ENCODE results near the gene MRPS23. TPM values are rescaled to one million over a fixed set of nuclear protein-coding genes. Genes with fewer than 3 reads are reported as not detected.

MRPS23 gene
- total RNA-seq, 1 donor from 2014 or later, result 86.3 TPM

DNA sequence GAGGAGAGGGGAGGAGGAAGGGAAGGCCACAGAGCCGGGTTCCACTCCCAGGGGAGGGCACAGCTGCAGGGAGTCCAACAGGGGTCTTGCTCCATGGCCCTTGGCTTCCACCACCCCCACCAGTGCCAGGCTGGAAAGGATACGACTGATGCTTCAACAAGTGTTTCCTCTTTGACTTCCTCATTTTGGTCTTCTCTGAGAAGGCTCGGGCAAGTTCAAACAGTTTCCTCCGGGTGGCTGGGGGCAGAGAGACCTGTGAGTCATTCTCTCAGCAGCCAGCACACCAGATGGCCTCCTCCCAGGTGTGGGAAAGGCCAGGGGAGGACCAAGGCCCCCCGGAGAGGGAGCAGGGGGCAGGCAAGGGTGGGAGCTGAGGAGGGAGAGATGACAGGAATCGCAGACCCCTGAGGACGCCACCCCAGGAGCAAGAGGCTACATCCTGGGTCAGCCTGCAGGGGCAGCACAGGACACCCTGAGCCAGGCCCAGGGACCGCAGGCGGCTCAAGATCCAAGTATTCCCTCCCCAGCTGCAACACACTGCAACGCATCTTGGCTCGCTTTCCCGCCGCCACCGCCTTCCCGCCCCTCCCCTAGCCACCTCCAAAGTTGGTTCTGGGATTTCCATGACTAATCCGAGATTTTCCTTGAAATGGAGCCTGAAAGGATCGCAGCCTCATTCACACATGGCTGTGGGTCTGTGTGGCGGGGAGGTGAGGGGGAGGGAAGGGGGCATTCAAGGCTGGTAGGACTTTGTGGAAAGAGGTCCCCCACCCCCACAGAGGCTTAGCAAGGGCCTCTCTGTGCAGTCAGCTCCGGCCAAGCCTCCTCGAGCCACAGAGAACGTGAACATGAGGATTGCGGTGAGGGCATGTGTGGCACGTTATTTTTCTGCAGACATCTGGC lies 18.4 kb upstream of the MRPS23 start:
- ATAC-seq (peak; percentile 86), DNase-seq (peak; percentile 86)
- intact Hi-C loops (cut with micrococcal nuclease), result no loop called here

DNA sequence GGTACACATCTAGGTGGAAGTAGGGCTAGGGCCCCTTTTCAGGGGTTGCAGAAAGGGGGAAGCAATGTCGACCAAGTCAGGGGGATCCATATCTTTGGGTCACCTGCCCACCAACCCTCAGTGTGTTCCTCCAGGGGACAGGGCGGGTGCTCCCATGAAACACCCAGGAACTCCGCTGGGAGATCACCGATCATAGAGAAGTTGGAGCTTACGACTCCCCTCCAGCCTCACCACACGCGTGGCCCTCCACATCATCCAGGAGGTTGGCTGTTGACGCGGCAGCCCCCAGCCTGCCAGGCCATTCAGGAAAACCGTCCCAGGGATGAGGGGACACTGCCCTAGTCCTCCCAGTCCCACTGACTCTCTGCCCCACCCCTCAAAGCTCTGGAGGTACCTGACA lies 17.3 kb upstream of the MRPS23 start:
- DNase-seq (no peak), ATAC-seq (no peak)
- intact Hi-C loops (cut with micrococcal nuclease), result no loop called here

DNA sequence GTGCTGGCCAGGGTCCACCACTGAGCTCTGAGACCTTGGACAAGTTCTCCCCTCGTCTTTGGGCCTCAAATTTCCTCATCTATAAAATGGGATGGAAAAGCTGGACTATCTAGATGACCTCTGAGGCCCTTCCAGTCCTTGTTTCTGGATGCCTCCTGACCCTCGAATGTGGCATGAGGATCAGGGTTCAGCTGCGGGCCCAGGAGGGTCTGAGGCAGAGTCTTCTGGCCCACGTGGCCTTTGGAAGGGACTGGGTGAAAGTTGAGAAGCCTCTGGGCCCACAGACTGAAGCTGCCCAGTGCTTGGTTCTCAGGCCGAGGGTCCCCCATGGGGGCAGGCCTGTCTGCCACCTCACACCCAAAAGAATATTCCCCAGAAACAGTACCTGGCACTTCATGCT lies 16.9 kb upstream of the MRPS23 start:
- DNase-seq, result no peak
- intact Hi-C loops (cut with micrococcal nuclease), result no loop called here
- ATAC-seq, result no peak

DNA sequence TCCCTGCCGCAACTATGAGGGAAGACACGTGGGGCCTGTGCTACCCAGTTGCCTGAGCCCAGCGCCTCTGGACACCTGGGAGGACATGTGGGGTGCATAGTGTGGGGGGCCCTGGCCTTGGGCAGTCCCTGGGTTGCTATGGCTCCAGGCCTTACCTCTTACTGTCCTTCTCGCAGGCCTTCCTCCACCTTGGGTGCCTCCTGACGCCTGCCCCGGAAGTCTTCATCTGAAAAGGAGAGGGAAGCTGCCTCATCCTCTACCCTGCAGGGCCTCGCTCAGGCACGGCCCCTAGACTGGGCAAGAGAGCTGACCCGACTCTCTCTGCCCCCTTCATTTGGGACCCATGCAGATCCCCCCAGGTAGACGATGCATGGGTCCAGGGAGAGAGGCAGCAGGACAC lies 16.5 kb upstream of the MRPS23 start:
- DNase-seq, result no peak
- ATAC-seq, result no peak
- intact Hi-C loops (cut with micrococcal nuclease), result no loop called here

DNA sequence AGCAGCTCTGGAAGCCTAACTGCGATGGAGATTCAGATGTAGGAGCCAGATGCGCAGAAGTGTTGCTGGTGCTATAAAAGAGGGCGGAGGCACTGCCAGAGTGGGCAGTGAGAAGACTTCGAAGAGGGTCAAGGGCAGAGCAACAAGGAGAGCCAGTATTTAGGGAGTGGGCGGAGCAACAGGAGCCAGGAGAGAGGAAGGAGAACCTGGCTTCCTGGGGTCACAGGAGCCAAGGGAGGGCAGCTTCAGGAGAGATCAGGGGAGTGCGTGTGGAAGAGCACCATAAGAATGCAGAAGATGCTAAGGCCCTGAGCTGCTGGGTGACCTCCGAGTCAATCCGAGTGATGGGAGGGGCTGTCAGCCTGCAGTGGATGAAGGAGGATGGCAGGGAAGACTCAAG lies 14.4 kb upstream of the MRPS23 start:
- no peak for DNase-seq
- no peak for ATAC-seq
- intact Hi-C loops (cut with micrococcal nuclease), result no loop called here

DNA sequence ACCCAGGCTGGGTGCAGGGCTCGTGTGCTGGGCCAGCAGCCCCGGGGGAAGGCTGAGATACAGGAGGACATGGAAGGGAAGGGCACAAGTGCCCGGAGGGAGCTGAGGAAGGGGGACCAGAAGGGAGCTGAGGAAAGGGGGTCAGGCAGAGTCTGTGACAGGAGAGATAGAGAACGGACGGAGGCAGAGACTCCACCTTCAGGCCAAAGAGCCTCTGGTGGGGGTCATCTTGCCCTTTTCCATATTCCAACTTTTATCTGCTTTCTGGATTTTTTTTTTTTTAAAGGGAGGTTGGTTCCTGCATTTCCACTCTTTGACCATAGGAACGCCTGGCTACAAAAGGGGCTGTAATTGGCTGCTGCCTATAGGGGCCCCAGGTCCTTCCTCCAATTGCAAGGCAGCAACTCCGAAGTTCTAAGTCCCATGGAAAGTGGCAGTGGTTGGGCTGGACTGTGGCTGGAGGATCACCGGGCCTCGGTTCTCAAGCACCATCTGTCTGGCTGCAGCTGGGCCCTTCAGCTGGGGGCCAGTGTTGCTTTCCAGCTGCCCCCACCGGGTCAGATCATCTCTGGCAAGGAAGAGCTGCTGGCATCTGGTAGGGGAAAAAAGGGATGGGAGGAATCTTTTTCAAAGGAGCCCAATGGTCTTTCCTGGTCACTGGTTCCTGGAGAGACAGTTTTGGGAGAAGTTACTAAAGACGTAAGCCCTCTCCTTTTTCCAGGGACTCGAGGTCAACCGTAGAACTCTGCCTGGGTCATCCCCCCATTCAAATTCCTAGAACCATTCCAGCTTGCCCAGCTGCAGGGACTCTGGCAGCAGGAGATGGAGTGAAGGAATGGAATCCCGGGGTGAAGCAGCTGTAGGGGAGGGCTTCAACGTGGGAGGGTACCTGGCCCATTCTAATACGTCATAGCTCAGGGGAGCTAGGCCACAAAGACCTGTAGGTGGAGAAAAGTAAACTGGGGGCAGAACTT lies 13.1 kb upstream of the MRPS23 start:
- no peak for ATAC-seq
- intact Hi-C loops (cut with micrococcal nuclease), result no loop called here
- no peak for DNase-seq

DNA sequence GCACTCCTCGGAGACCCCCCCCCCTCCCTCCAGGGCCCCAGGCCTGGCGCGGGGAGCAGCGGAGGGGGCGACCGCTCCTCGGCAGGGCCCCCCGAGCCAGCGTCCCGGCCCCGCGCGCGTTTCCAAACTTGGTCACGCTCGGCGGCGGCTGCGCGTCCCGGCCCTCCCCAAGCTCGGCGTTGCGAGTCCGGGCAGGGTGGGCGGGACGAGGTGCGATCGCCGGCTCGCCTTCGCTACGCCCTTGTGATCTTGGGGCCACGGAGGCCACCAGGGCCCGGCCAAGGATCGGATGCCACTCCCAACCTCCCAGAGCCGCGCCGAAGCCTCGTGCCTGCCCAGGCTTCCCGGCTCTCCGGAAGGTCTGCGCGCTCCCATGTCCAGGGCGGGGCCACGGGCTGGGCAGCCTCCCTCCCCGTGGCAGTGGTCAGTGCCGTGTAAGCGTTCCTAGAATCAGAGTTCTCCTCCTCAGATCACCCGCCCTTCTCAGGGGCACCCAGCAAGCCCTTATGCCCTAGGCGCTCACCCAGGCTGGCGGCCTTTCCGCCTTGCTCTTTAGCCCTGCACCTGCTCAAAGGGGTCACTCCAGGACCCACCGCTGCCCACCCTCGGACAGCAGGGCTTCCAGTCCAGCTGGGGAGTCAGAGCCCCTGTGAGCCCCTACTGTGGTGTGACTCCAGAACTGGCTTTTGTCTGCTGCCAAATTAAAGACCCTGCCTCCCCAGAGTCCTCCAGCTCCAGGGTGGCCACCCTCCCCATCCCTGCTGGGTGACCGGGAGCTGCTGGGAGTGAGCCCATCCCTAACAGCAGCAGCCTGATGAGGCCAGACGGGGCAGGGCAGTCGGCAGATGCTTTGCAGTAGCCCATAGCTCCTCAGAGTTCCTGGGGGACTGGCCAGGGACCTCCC lies 12.2 kb upstream of the MRPS23 start:
- intact Hi-C loops (cut with micrococcal nuclease), result no loop called here
- peak; percentile 85 for DNase-seq
- ATAC-seq, result peak; percentile 83

DNA sequence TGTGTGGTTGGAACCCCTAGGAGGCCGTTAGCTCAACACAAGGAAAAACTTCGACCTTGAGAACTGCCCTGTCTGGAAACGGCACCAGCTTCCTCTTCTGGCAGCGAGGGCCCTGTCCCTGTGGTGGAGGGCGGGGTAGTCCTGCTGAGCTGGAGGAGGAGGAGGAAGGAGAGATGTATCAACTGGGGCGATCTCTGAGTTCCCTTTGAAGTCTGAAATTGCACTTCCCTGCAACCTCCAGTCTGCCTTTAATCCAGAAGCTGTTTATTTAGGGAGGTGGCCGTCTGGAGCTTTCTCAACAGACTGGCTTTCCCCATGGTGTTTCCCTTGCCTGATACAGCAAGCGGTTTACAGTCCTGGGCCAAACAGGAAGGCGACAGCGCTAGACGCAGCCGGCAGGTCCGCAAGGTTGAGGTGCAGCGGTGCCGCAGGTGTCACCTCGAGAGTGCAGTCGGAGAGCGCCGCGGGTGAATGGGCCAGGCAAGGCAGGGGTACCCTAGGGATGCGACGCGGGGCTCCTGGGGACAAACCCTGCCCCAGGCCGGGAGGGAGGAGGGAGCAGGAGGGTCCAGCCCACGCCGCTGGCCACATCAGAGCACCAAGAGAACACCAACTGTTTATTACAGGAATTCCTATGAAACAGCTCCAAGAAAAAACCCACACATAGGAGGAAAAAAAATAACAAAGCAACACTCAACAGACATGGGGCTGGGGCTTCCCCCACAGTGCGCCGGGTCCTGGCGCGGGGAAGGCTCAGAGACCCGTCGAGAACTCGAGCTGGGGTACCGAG lies 11.4 kb upstream of the MRPS23 start:
- intact Hi-C loops (cut with micrococcal nuclease), result no loop called here
- peak; percentile 52 for ATAC-seq
- peak; percentile 65 for DNase-seq

DNA sequence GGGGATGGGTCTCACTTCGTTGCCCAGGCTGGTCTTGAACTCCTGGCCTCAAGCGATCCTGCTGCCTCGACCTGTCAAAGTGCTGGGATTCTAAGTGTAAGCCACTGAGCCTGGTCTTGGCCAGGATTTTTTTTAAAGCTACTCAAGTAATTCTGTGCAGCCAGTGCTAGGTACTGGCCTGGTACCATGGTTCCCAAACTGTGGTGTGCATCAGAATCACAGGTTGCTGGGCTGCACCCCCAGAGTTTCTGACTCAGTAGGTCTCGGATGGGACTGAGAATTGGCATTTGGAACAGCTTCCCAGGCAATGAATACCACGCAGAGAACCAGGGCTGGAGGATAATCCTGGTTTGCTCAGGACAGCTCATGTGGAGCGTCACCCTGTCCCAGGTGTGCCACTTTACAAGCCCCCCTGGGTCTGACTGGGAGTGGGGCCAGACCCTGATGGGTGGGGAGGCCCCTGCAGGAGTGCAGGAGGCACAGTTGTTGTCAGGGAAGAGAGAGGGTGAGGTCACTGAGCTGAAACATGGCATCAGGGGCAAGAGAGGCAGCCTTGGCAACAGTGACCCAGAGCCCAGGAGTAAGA lies 10.7 kb upstream of the MRPS23 start:
- intact Hi-C loops (cut with micrococcal nuclease), result no loop called here
- ATAC-seq (no peak), DNase-seq (no peak)

DNA sequence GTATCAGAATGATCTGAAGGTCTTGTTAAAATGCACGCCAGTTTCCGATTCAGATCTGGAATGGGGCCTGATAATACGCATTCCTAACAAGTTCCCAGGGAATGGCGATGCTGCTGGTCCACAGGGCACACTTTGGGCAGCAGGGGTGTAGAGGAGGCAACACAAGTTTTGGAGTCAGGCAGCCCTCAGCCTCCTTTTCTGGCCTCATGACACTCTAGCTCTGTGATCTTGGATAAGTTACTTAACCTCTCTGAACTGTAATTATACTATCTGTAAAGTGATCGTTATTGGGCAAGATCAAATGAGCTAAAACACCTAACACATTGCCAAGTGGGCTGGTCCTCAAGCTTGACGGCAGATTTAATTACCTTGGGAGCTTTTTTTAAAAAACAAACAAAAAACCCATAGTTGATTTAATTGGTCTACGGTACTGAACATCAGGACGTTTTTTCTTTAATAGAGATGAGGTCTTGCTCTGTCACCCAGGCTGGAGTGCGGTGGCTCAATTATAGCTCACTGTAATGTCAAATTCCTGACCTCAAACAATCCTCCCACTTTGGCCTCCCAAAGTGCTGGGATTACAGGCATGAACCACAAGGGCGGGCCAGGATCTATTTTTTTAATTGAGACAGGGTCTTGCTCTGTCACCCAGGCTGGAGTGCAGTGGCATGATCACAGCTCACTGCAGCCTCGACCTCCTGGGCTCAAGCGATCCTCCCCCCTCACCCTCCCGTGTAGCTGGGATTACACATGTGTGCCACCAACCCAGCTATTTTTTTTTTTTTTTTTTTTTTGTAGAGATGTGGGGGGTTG lies 10.0 kb upstream of the MRPS23 start:
- no peak for ATAC-seq
- no peak for DNase-seq
- intact Hi-C loops (cut with micrococcal nuclease), result loop anchor here (2.0 to 10.0 kb wide), 2 partner anchors 137 to 255 kb away; no protein-coding TSS in a partner anchor

DNA sequence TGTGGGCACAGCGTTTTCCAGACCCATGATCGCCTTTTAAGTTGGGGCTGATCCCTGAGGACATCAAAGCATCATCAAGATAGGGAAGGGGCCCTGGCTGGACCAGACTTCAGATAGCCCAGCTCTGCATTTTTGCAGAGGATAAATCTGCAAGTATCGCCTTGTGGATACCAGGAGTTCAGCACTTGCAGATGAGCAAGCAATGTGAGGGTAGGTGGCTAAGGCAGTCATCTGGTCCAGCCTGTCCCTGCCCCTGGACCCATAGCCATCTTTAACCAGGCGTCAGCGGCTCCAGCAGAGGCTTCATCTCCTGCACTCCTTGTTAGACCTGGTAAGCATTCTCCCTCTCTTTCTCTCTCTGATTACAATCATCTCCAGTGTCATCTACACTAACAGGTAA lies 9.0 kb upstream of the MRPS23 start:
- DNase-seq (no peak), ATAC-seq (no peak)
- intact Hi-C loops (cut with micrococcal nuclease), result loop anchor here (2.0 to 10.0 kb wide), 2 partner anchors 138 to 256 kb away; no protein-coding TSS in a partner anchor

DNA sequence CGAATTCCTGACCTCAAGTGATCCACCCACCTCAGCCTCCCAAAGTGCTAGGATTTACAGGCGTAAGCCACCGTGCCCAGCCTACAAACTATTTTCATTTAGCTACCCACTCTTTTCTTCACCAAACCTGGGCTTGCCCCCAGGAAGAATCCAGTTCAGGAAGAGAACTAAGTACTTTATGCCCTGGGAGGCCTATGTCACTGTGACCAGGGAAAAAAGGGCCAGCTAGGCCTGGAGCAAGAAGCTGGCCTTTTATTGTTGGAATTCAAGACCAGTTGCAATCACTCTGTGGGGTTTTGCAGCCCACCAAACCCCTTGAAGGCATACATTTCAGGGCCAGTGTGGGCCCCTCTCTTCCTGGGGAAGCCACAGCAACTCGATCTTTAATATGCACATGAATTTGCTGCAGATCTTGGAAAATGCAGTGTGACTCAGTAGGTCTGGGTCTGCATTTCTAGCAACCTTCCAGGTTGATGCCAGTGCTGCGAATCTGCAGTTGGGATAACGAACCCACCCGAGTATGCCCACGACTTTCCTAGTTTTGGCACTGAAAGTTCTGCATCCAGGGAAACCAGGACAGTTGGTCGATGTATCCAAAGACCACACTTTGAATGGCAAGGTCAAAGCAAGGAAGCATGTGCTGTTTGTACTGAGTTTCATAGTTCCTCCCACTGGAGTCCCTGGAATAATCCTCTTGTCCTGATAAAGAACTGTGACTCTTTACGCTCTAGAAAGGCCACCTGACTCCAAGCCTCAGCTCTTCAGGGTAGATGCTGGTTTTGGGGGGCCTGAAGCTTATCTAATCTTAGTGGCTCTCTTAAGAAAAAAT lies 7.2 kb upstream of the MRPS23 start:
- intact Hi-C loops (cut with micrococcal nuclease), result loop anchor here (10.0 kb wide), 1 partner anchor 258 kb away; no protein-coding TSS in a partner anchor
- no peak for ATAC-seq
- DNase-seq, result no peak

DNA sequence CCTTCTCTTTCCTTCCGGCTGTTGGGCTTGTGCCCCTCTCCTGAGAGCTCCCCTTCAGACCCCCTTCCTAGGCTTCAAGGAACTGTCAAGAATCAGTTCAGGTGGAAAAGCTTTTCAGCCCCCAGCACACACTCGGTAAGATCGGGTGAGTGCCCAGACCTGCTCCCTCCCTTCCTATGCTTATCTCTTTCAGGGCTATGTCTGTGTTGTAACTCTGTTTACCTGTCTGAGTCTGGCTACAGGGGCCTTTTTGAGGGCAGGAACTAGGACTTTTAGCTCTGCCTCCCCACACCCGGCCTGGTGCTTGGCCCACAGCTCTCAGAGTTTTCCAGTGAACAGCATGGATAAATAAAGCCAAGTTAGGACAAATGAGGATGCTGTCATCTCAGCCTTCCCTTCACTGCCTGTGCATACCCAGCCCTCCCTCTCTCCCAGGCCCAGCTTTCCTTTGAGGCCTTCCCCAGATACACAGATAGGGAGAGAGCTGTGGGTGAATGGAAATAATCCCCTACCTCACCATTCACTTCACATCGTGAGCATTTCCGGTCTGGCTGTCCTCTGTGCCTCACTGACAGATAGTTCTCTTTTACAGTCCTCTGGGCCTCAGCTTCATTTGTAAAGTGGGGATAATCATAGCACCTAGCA lies 5.7 kb upstream of the MRPS23 start:
- ATAC-seq (no peak), DNase-seq (no peak)
- intact Hi-C loops (cut with micrococcal nuclease), result loop anchor here (10.0 kb wide), 1 partner anchor 259 kb away; no protein-coding TSS in a partner anchor

DNA sequence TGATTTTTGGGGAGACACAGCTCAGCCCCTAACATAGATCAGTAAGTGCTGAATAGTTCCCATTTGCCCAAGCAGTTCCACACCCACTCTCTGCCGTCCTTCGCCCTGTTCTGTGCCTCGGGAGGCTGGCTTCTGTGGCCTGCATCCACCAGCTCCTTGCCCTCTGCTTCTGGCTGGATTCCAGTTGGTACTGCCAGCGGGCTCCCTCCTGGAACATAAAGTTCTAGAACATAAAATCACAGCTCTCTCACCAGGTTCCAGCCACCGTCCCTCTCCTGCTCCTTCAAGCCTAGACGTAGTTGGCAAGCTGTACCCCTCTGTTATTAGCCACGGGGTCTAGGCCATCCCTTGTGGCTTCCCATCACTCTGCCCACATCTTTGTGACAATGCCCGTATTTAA lies 3.9 kb upstream of the MRPS23 start:
- intact Hi-C loops (cut with micrococcal nuclease), result loop anchor here (10.0 kb wide), 1 partner anchor 261 kb away; no protein-coding TSS in a partner anchor
- DNase-seq (peak; percentile 78), ATAC-seq (peak; percentile 22)

DNA sequence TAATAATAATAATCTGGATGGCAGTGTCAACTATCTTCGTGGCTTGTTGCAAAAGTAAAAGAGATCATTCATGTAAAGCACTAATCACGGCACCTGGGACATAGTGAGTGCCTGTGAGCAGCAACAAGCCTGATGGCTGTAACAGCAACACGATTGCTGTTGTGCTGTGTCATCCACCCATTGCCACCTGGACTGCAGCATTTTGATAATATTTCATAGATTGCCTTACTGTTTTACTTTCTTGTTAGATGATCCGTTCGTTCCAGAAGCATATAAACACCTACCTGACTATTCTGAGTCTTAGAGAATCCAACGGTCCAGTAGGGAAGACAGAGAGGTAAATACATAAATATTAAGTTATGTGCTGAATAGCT lies 3.1 kb upstream of the MRPS23 start:
- DNase-seq (no peak), ATAC-seq (no peak)
- intact Hi-C loops (cut with micrococcal nuclease), result loop anchor here (10.0 kb wide), 1 partner anchor 262 kb away; no protein-coding TSS in a partner anchor

Data from left ventricle myocardium superior (tissue), 1 donor.